ENCODE measurements around the gene MT1H. TPM values are rescaled to one million over a fixed set of nuclear protein-coding genes. Genes with fewer than 3 reads are reported as not detected.

The MT1H gene
- total RNA-seq, 3 donors from 2014 or later, result 1.5 to 52.8 (median 9.4) TPM

- intact Hi-C loops (cut with DNase I, micrococcal nuclease), result no loop called here
- TF ChIP-seq, protein P1, sequence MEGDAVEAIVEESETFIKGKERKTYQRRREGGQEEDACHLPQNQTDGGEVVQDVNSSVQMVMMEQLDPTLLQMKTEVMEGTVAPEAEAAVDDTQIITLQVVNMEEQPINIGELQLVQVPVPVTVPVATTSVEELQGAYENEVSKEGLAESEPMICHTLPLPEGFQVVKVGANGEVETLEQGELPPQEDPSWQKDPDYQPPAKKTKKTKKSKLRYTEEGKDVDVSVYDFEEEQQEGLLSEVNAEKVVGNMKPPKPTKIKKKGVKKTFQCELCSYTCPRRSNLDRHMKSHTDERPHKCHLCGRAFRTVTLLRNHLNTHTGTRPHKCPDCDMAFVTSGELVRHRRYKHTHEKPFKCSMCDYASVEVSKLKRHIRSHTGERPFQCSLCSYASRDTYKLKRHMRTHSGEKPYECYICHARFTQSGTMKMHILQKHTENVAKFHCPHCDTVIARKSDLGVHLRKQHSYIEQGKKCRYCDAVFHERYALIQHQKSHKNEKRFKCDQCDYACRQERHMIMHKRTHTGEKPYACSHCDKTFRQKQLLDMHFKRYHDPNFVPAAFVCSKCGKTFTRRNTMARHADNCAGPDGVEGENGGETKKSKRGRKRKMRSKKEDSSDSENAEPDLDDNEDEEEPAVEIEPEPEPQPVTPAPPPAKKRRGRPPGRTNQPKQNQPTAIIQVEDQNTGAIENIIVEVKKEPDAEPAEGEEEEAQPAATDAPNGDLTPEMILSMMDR (IDR thresholded peaks at IDR 0.05), result no peak
- no peak overlapping the region for H3K4me3 ChIP-seq
- H3K4me1 ChIP-seq (ENCODE audit: low read depth), result no peaks in the 10 kb centered on the region
- DNase-seq, result no peak
- no peaks in the 10 kb centered on the region for H3K9me3 ChIP-seq
- ATAC-seq, result no peak
- H3K36me3 ChIP-seq (ENCODE audit: low read depth), result no peaks in the 10 kb centered on the region
These were observed 28.0 kb downstream of the MT1H start for GRCh38 chr16:56697456-56698155.

- TF ChIP-seq, protein P1 (IDR thresholded peaks at IDR 0.05), result no peak
- Histone ChIP-seq H3K9me3 (no peaks in the 10 kb centered on the region), H3K4me1 (ENCODE audit: low read depth) (no peaks in the 10 kb centered on the region), H3K4me3 (no peak overlapping the region), H3K36me3 (ENCODE audit: low read depth) (no peaks in the 10 kb centered on the region)
- intact Hi-C loops (cut with DNase I, micrococcal nuclease), result loop anchor here (5.0 kb wide), 1 partner anchor 123 kb away; no protein-coding TSS in a partner anchor
- DNase-seq (no peak), ATAC-seq (no peak)
These were observed 30.6 kb downstream of the MT1H start for GRCh38 chr16:56700195-56700594.

DNA sequence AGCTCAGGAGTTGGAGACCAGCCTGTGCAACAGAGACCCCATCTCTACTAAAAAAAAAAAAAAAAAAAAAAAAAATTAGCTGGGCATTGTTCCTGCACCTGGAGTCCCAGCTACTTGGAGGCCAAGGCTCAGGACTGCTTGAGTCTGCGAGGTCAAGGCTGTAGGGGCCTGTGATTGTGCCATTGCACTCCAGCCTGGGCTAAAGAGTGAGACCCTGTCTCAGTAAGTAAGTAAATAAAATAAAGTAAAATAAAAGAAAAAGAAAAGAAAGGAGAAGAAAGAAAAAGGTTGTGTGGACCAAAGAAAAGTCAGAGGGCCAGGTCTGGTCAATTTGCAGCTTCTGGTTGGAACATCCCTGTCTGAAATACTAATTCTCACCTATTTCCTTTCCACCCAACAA is 31.0 kb downstream of the MT1H start:
- intact Hi-C loops (cut with DNase I, micrococcal nuclease), result loop anchor here (5.0 kb wide), 1 partner anchor 123 kb away; no protein-coding TSS in a partner anchor
- TF ChIP-seq, protein P1 (IDR thresholded peaks at IDR 0.05), result no peak

DNA sequence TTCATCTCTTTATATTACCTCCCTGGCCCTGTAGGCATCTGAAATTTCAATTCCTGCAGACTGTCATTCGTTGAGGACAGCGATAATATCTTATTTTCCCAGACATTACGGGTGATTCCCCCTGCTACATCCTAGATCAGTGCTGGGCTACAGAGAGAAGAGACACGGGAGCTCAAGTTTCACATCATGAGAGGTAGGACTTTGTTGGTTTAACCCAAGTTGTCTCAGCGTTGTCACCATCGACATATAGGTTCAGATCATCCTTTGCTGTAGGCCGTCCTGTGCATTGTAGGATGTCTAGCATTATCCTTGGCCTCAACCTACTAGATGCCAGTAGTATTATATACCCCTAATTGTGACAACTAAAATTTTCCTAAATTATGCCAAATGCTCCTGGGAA is 31.9 kb downstream of the MT1H start:
- Histone ChIP-seq H3K4me1 (ENCODE audit: low read depth) (no peaks in the 10 kb centered on the region), H3K4me3 (no peak overlapping the region), H3K9me3 (no peaks in the 10 kb centered on the region), H3K36me3 (ENCODE audit: low read depth) (no peaks in the 10 kb centered on the region)
- TF ChIP-seq, protein P1 (IDR thresholded peaks at IDR 0.05), result no peak
- ATAC-seq (no peak), DNase-seq (no peak)
- intact Hi-C loops (cut with DNase I, micrococcal nuclease), result loop anchor here (5.0 kb wide), 1 partner anchor 124 kb away; no protein-coding TSS in a partner anchor

More for the DNA sequence above, 31.0 kb downstream of the MT1H start:
- Histone ChIP-seq H3K4me3 (no peak overlapping the region), H3K4me1 (ENCODE audit: low read depth) (no peaks in the 10 kb centered on the region), H3K9me3 (no peaks in the 10 kb centered on the region), H3K36me3 (ENCODE audit: low read depth) (no peaks in the 10 kb centered on the region)
- ATAC-seq (no peak), DNase-seq (no peak)

DNA sequence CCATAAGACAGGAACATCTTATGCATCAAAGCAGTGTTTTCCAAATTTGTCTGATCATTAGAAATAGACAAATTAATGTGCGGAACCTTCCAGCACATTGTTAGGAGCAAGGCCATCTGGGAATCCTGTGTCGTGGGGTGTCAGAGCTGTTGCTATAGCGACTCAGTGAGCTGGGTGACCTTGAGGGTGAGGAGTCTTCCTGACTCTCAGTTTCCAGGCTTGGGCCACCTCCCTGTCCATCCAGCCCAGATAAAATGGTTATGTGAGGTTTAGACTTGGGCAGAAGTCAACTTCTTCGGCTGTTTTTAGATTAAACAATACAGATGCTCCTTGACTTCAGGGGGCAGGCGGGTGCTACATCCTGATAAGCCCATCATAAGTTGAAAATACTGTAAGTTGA is 33.2 kb downstream of the MT1H start:
- no peak for DNase-seq
- Histone ChIP-seq H3K4me1 (ENCODE audit: low read depth) (no peaks in the 10 kb centered on the region), H3K4me3 (no peak overlapping the region), H3K9me3 (no peaks in the 10 kb centered on the region), H3K36me3 (ENCODE audit: low read depth) (no peaks in the 10 kb centered on the region)
- ATAC-seq, result no peak
- TF ChIP-seq, protein P1 (IDR thresholded peaks at IDR 0.05), result no peak
- intact Hi-C loops (cut with DNase I, micrococcal nuclease), result loop anchor here (5.0 kb wide), 1 partner anchor 126 kb away; no protein-coding TSS in a partner anchor

Measured in mucosa of descending colon (tissue), 3 donors.